HFFc6 (cell line): ENCODE data around the gene ADGRL1. TPM values are rescaled to one million over a fixed set of nuclear protein-coding genes. Genes with fewer than 3 reads are reported as not detected.

Experiments used
- DNase-seq: peaks from one replicate; pipeline ENCODE4 v3.0.0-alpha.2; 2018
- H3K27ac Mint-ChIP-seq: 2 replicates; pipeline ENCODE4 v1.8.0; 2020; ENCODE audit warnings: mild to moderate bottlenecking, mixed read lengths
- H3K27me3 Mint-ChIP-seq: 2 replicates; pipeline ENCODE4 v1.8.0; 2021; ENCODE audit warnings: mild to moderate bottlenecking, moderate library complexity, mixed read lengths; ENCODE audit not compliant: insufficient read depth
- H3K36me3 Mint-ChIP-seq: 2 replicates; pipeline ENCODE4 v1.8.0; 2021; ENCODE audit warnings: low read depth, mixed read lengths
- H3K4me1 Mint-ChIP-seq: 2 replicates; pipeline ENCODE4 v1.8.0; 2020; ENCODE audit warnings: low read depth, mixed read lengths
- H3K4me3 Mint-ChIP-seq: 2 replicates; pipeline ENCODE4 v1.8.0; 2020; ENCODE audit warnings: mild to moderate bottlenecking, moderate library complexity, mixed read lengths
- H3K9me3 Mint-ChIP-seq: 2 replicates; pipeline ENCODE4 v1.8.0; 2020; ENCODE audit warnings: mild to moderate bottlenecking, mixed read lengths
- total RNA-seq, 6 experiments: library from RNA; stranded (reverse); fragmentation: NEBNext Ultra II Directional; extraction: Animal tissue kit (Norgen Biotek cat#: 25700); gene quantifications; 2 replicates in 1 of 6; 3 replicates in 5 of 6; pipeline ENCODE4 v1.2.3, GENCODE V29; 2021
- TF ChIP-seq, protein P1 (sequence below): fragments of 200-600 bp; sonication (generic); IDR thresholded peaks from 2 replicates; pipeline ENCODE4 v1.5.0; 2021; ENCODE audit warnings: antibody characterized with exemption, mild to moderate bottlenecking

Gene ADGRL1
- total RNA-seq, 6 experiments from 2014 or later, result 1.6 to 2.9 (median 2.2) TPM

DNA sequence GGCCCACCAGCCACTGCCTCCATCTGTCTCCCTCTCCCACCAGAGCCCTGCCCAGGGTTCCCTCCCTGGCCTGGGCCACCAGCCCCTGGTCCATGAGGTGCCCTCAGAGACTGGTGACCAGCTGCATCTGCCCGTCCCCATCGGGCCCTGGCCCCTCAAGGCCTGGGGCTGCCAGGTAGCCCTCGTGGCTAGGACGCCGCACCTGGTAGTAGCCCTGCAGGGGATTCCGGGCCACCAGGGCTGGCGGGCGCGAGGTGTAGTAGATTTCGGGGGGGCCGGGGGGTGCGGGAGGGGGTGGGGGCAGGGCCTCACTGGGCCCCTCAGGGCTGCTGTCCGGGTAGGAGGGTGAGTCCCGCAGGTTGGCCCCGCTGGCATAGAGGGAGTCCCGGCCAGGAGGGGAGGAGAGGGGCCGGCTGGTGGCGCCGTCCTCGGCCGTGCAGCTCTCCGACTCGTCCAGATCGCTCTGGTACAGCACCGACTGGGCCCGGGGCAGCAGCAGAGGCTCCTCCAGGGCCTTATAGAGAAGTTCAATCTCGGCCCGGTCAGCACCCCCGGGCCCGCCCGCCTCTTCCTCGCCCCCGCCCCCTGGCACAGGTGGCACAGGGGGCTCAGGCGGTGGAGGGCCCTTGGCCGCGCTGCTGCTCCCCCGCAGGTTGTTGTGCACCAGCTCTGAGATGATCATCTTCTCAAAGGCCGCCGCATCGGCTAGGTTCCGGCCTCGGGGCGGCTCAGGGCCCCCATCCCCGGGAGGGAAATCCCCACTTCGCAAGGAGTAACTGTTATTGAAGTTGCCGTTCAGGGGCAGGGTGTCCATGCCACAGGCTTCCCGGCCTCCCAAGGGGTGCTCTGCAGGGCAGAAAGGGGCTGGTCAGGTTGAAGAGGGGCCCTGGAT is 55.0 kb downstream of the ADGRL1 start:
- DNase-seq, result no peak
- peaks cover 33% of the 10 kb centered on the region for H3K4me1 Mint-ChIP-seq
- H3K4me3 Mint-ChIP-seq, result no peak overlapping the region
- H3K36me3 Mint-ChIP-seq, result no peaks in the 10 kb centered on the region
- H3K27ac Mint-ChIP-seq, result no peak overlapping the region
- TF ChIP-seq, protein P1, sequence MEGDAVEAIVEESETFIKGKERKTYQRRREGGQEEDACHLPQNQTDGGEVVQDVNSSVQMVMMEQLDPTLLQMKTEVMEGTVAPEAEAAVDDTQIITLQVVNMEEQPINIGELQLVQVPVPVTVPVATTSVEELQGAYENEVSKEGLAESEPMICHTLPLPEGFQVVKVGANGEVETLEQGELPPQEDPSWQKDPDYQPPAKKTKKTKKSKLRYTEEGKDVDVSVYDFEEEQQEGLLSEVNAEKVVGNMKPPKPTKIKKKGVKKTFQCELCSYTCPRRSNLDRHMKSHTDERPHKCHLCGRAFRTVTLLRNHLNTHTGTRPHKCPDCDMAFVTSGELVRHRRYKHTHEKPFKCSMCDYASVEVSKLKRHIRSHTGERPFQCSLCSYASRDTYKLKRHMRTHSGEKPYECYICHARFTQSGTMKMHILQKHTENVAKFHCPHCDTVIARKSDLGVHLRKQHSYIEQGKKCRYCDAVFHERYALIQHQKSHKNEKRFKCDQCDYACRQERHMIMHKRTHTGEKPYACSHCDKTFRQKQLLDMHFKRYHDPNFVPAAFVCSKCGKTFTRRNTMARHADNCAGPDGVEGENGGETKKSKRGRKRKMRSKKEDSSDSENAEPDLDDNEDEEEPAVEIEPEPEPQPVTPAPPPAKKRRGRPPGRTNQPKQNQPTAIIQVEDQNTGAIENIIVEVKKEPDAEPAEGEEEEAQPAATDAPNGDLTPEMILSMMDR, result no peak
- H3K27me3 Mint-ChIP-seq, result peaks cover 3% of the 10 kb centered on the region
- H3K9me3 Mint-ChIP-seq, result no peaks in the 10 kb centered on the region

DNA sequence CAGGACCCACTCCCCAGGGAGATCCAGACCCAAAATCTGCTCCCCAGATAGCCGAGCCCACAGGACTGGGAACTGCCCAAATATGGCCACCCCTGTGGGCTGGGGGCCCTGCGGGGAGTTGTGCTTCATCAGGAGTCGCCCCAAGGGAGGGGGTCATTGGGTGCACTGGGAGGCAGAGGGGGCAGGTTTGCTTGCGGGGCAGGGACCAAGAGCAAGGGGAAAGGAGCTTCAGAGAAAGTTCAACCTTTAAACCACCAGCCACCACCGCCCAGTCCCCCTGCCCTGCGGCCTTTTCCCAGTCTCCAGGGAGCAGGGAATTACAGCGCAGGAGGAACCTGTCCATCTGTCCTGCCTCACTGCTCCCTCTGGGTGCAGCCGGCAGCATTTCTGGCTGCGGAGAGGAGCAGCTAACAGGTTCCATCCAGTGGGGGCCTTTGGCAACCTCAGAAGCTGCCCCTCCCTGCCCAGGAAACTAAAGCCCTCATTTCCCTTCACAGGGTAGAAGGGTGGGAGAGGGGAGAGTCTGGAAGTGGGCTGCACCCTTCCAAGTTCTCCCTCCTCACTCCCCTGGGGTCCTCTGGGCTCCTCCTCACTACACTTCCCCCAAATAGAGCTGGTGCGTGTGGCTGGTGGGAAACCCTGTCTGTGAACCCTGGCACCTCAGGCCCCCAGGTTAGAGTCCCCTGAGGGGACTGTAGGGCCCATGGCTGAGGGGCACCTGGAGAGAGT is 55.8 kb downstream of the ADGRL1 start:
- peaks cover 3% of the 10 kb centered on the region; the same call in 1 of the 2 replicates for H3K27me3 Mint-ChIP-seq
- TF ChIP-seq, protein P1, result no peak
- no peak for DNase-seq
- no peaks in the 10 kb centered on the region for H3K36me3 Mint-ChIP-seq
- peaks cover 41% of the 10 kb centered on the region for H3K4me1 Mint-ChIP-seq
- H3K9me3 Mint-ChIP-seq, result no peaks in the 10 kb centered on the region
- peak overlapping the region; percentile 77; the same call in 1 of the 2 replicates for H3K27ac Mint-ChIP-seq
- 0 out of 2 replicates have a peak overlapping the region, but pooled peaks have one; percentile 45 for H3K4me3 Mint-ChIP-seq

DNA sequence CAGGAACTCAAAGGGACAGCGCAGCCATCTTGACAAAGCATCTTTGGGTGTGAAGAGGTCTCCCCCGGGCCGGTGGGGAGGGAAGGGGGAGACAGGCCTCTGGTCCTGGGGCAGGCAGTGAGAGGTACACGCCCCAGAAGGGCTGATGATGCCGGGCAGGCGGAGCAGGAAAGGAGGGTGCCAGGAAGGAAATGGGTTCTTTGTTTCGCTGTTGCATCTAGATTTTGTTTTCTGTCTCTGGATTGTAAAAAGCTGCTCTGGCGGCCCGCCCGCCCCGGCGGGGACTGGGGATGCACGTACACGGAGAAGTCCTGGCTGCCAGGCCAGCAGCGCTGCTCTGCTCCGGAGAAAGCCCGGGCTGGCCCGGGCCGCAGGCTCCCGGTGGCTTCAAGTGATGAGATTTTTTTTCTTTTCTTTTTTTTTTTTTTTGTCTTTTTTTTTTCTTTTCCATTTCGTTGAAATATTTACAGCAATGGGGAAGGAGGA is 56.4 kb downstream of the ADGRL1 start:
- H3K36me3 Mint-ChIP-seq, result no peaks in the 10 kb centered on the region
- peak overlapping the region; percentile 45 for H3K4me3 Mint-ChIP-seq
- H3K27me3 Mint-ChIP-seq, result peaks cover 3% of the 10 kb centered on the region; the same call in 1 of the 2 replicates
- H3K9me3 Mint-ChIP-seq, result no peaks in the 10 kb centered on the region
- peak overlapping the region; percentile 77 for H3K27ac Mint-ChIP-seq
- DNase-seq, result no peak
- peaks cover 43% of the 10 kb centered on the region for H3K4me1 Mint-ChIP-seq
- TF ChIP-seq, protein P1, result no peak

DNA sequence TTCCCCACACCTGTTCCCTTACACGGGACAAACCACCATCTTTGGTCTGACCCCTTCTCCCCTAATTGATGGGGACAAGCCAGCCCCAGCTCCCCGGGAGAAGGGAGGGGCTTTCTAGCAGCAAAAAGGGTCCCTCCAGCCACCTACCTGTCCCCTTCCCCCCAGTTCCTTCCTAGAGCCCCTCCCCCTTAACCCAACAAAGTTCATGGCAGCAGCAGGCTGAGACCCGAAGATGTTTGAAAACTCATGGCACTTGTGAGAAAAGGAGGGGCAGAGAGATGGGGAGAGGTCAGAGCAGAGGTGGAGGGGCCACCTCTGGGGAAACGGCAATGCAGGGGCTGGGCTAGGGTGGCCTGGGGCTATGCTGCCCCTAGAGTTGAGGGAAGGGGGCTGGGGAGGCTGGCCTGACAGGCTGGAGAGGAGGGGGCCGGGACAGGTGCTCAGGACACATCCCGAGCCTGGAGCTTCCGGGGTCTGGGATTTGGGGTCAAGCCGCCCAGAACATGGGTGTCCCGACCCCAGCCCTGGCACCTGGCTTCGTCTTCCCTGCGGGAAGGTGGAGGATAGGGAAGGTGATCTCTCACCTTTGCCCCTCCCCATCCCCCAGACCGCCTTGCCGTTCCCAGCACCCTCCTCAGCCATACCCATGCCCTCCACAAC is 57.1 kb downstream of the ADGRL1 start:
- peaks cover 43% of the 10 kb centered on the region for H3K4me1 Mint-ChIP-seq
- peak overlapping the region; percentile 77 for H3K27ac Mint-ChIP-seq
- TF ChIP-seq, protein P1, result no peak
- H3K27me3 Mint-ChIP-seq, result peaks cover 3% of the 10 kb centered on the region; the same call in 1 of the 2 replicates
- no peaks in the 10 kb centered on the region for H3K9me3 Mint-ChIP-seq
- no peaks in the 10 kb centered on the region for H3K36me3 Mint-ChIP-seq
- peak overlapping the region; percentile 45 for H3K4me3 Mint-ChIP-seq
- no peak for DNase-seq
